OCI-M2 (cell line): ENCODE results near the gene MORN1.

Experiments used
- DNase-seq: peaks from one replicate; lab custom pipeline; 2025; ENCODE audit not compliant: unreplicated experiment; lab: John Stamatoyannopoulos, UW

The MORN1 gene

DNA sequence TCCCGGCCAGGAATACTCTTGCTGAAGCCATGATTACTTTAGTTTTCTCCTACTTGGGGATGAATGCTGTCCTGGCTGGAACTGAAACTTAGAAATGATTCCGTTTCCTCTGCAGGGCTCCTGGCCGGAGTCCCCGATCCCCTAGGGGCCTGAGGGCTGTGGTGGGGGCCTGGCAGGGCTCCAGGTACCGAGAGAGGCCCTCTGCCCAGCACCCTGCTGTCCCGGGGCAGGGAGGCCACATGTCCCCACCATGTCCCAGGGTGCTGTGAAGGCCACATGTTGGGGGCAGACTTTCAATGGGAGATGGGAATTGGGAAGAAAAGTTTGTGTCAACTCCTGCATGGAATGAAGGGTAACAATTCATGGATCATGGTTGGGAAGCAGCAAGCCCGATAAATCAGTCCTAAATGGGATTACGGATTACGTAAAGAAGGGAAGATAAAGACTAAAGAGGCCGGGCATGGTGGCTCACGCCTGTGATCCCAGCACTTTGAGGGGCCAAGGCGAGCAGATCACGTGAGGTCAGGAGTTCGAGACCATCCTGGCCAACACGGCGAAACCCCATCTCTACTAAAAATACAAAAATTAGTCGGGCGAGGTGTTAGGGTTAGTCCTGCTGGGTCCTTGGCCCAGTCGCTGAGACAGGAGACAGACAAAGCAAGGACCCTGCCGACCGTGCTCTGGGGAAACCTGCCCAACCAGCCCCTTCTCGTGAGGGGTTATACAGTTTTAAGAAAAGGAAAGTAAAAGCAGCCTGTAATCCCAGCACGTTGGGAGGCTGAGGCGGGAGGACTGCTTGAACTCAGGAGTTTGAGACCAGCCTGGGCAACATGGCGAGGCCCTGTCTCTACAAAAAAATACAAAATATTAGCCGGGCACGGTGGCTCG lies 37.6 kb downstream of the MORN1 start:
- no peak for DNase-seq

GRCh38 chr1:2352897-2353550 lies 38.3 kb downstream of the MORN1 start:
- no peak for DNase-seq

GRCh38 chr1:2352341-2352896 lies 38.9 kb downstream of the MORN1 start:
- DNase-seq = no peak

GRCh38 chr1:2351723-2352122 lies 39.6 kb downstream of the MORN1 start:
- no peak for DNase-seq

GRCh38 chr1:2350911-2351655 lies 40.3 kb downstream of the MORN1 start:
- no peak for DNase-seq

DNA sequence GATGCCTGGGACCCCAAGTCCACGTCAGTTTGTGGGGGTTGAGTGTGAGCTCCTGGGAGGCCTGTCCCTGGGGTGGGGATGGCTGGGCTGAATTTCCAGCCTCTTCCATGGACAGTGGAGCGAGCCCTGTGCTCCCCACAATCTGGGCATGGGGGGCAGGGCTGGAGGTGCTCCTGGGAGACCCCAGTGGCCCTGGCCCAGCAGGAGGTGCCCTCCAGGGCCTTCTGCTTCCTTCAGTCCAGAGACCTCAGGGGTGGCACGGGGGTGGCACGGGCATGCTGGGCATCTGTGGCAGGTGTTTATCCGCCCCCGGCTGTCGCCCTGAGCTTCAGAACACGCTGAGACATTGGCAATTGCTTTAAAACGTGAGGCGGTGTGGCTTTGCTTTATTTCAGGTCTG lies 40.9 kb downstream of the MORN1 start:
- DNase-seq = no peak

- DNase-seq = no peak
These were observed 41.5 kb downstream of the MORN1 start for GRCh38 chr1:2349806-2350205.

DNA sequence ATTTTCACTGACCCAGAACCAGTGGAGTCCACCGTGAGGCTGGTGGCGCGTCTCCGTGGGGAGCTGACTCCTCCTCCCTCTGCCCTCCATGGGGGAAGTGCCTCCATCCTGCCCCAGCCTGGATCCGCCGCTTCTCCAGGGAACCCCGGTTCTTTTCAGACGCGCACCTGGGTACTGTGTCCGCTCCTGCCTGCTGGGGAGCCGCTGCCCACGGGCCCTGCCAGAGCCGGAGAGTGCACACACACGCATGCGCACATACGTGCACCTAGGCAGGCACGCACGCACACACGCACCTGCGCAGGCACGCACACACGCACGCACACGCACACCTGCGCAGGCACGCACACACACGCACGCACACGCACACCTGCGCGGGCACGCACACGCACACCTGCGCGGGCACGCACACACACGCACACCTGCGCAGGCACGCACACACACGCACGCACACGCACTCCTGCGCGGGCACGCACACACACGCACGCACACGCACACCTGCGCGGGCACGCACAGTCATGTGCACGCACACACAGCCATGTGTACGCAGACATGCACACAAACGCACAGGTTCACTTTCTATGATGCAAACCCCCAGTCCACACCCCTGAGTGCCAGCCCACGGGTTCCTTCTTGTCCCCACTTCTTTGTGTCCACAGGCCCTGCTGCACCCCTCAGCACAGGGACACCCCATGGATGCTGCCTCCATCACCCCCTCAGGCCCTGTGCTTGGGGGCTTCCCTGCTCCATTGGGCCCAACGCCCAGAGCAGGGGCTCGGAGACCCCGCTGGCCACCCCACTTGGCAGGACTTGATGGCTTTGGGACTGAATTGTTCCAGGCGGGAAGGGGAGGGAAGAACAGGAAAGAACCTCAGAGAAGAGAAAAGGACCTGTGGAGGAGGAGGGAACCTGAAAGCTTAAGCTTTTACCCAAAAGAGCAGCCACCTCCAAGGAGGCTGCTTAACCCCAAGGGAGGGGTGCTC lies 42.7 kb downstream of the MORN1 start:
- no peak for DNase-seq

GRCh38 chr1:2347896-2348295 lies 43.5 kb downstream of the MORN1 start:
- DNase-seq = no peak

DNA sequence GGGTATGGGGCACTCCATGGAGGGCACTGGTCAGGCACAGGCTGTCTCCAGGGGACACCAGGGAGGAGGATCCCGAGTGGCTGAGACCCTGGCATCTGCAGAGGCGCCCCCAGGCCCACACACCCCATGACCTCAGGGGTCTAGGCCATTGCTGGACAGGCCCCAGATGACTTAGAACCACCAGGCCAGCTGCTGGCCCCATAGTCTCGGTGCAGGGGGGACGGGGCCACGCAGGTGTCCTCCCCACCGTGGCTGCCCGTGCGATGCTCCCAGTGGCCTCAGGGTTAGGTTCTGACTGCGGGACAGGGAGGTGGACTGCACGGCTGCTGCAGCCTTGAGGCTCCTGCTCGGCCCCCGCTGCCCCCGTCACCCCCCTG lies 44.0 kb downstream of the MORN1 start:
- no peak for DNase-seq

- no peak for DNase-seq
These were observed 44.5 kb downstream of the MORN1 start for GRCh38 chr1:2346691-2347408.

DNA sequence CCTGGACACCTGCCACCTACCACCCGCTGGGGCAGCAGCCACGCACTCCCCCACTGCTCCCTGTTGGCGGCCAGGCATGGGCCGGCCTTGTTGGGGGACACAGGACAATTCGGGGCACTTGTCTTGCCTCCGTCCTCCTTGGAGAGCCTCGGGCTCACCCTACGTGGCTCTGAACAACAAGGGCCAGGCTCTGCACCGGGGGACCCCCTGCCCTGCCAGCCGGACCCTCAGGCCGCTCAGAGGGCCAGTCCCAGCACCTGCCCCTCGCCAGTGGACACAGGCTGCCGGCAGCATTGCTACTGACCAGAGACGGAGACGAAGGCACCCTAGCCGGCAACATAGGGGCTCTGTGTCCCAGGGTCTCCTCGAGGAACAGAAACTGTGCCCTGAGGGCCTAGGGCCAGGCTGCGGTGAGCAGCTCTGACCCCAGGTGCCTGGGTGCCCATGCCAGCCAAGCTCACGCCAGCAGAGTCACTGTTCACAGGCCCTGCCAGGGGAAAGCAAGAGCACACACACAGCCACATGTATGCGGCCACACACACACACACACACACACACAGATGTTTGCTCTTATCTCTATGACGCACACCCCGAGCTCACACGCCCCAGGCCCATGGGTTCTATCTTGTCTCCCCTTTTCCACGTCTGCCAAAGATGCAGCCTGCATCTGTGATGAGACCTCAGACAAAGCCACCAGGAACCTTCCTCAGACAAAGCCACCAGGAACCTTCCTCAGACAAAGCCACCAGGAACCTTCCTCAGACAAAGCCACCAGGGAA lies 45.9 kb downstream of the MORN1 start:
- DNase-seq = no peak

DNA sequence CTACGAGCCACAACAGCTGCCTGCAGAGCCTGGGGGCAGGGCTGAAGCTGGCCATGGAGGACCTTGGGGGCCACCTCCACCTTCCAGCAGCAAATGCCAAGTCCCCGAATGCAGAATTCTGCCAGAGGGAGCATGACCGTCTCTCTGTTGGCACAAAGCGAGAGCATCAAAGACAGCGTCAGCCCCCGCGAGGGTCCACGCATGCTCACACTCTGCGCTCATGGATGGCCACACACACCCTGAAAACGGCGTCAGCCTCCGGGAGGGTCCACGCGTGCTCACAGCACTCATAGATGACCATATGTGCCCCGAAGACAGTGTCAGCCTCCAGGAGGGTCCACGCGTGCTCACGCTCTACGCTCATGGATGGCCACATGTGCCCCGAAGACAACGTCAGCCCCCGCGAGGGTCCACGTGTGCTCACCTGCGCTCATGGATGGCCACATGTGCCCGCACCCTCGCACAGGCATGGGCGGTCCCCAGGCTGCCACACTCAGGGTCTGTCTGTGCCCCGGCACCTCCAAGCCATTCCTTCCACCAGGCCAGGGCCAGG lies 46.5 kb downstream of the MORN1 start:
- no peak for DNase-seq

GRCh38 chr1:2344121-2344681 lies 47.2 kb downstream of the MORN1 start:
- no peak for DNase-seq

GRCh38 chr1:2343023-2343935 lies 48.1 kb downstream of the MORN1 start:
- no peak for DNase-seq

- no peak for DNase-seq
These were observed 48.9 kb downstream of the MORN1 start for GRCh38 chr1:2342384-2343022.
